GM19467 (cell line): Measurements from ENCODE around the gene DTNBP1.

ENCODE experiments used
- ATAC-seq: cut with Tn5 transposase; IDR thresholded peaks from one replicate; pipeline ENCODE4 v1.9.1; 2021; ENCODE audit warnings: mild to moderate bottlenecking, moderate library complexity; ENCODE audit not compliant: unreplicated experiment

DTNBP1 gene

GRCh38 chr6:15594512-15595259 lies 68.1 kb downstream of the DTNBP1 start:
- no peak for ATAC-seq

GRCh38 chr6:15593798-15594197 lies 69.0 kb downstream of the DTNBP1 start:
- ATAC-seq = no peak

- no peak for ATAC-seq
Observed at GRCh38 chr6:15592610-15593009, 70.2 kb downstream of the DTNBP1 start.

GRCh38 chr6:15588971-15589634 lies 73.7 kb downstream of the DTNBP1 start:
- ATAC-seq = no peak

GRCh38 chr6:15586503-15586902 lies 76.3 kb downstream of the DTNBP1 start:
- no peak for ATAC-seq

- no peak for ATAC-seq
Observed at GRCh38 chr6:15585760-15586214, 77.0 kb downstream of the DTNBP1 start.

- no peak for ATAC-seq
Observed at GRCh38 chr6:15582499-15582898, 80.3 kb downstream of the DTNBP1 start.

- ATAC-seq = no peak
Observed at GRCh38 chr6:15581751-15582150, 81.1 kb downstream of the DTNBP1 start.

- no peak for ATAC-seq
Observed at GRCh38 chr6:15580326-15580725, 82.5 kb downstream of the DTNBP1 start.

- no peak for ATAC-seq
Observed at GRCh38 chr6:15578716-15579391, 84.0 kb downstream of the DTNBP1 start.

- ATAC-seq = no peak
Observed at GRCh38 chr6:15577550-15578171, 85.2 kb downstream of the DTNBP1 start.

GRCh38 chr6:15577106-15577505 lies 85.7 kb downstream of the DTNBP1 start:
- ATAC-seq = no peak

- ATAC-seq = no peak
Observed at GRCh38 chr6:15575357-15576033, 87.3 kb downstream of the DTNBP1 start.

- no peak for ATAC-seq
Observed at GRCh38 chr6:15574486-15574885, 88.3 kb downstream of the DTNBP1 start.

GRCh38 chr6:15574023-15574422 lies 88.8 kb downstream of the DTNBP1 start:
- ATAC-seq = no peak

- no peak for ATAC-seq
Observed at GRCh38 chr6:15573384-15573783, 89.4 kb downstream of the DTNBP1 start.

- no peak for ATAC-seq
Observed at GRCh38 chr6:15572296-15573016, 90.4 kb downstream of the DTNBP1 start.

- no peak for ATAC-seq
Observed at GRCh38 chr6:15570171-15570570, 92.7 kb downstream of the DTNBP1 start.

- ATAC-seq = no peak
Observed at GRCh38 chr6:15569035-15569995, 93.5 kb downstream of the DTNBP1 start.
